Lower leg skin (tissue), 3 donors: Measurements from ENCODE around the gene CPSF4L.

ENCODE experiments used
- POLR2A ChIP-seq, 2 donors: fragments of 450-650 bp; IDR thresholded peaks; one replicate each; pipeline ENCODE4 v1.6.1; 2016 to 2017; ENCODE audit warnings: antibody characterized with exemption in 2 of 2, mild to moderate bottlenecking in 1 of 2, moderate library complexity in 1 of 2
- TF ChIP-seq, protein P1 (sequence below), 3 donors: fragments of 450-650 bp; IDR thresholded peaks; one replicate each; pipeline ENCODE4 v1.5.1; 2016; ENCODE audit warnings: antibody characterized with exemption in 3 of 3, mild to moderate bottlenecking in 3 of 3, moderate library complexity in 2 of 3

DNA sequence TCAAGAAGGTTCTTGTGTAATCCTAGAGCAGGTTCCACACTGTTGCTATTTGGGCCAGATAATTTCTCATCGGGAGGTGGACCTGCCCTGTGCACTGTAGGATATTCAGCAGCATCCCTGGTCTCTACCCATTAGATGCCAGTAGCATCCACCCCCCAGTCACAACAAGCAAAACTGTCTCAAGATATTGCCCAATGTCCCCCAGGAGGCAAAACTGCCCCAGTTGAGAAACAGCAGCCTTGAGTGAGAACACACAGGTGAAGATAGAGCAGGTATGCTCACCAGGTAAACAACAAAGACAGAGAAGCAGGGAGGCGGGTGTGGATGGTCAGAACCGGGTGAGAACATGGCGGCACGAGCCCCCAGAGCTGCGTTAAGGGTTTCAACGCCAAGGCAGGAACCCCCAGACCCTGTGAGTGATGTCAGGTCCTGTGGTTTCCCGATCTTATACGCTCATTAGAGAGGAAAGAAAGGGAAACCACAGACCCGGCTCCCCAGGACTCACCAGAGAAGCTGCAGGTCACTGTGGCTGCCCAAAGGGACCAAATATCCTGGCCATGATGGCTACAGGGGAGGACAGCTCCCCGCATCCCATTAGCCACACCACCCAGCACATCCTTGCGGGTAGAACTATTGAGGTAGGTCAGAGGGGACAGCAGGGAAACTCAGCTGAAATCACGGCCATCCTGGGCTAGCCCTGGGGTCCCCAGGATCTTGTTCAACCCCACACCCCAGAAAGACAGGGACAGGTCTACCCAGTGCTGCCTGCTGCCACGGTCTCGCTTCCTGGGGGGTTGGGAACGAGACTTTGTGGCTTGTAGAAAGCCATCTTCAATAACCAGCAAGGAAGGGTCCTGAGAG lies 28.9 kb upstream of the CPSF4L start:
- TF ChIP-seq, protein P1, sequence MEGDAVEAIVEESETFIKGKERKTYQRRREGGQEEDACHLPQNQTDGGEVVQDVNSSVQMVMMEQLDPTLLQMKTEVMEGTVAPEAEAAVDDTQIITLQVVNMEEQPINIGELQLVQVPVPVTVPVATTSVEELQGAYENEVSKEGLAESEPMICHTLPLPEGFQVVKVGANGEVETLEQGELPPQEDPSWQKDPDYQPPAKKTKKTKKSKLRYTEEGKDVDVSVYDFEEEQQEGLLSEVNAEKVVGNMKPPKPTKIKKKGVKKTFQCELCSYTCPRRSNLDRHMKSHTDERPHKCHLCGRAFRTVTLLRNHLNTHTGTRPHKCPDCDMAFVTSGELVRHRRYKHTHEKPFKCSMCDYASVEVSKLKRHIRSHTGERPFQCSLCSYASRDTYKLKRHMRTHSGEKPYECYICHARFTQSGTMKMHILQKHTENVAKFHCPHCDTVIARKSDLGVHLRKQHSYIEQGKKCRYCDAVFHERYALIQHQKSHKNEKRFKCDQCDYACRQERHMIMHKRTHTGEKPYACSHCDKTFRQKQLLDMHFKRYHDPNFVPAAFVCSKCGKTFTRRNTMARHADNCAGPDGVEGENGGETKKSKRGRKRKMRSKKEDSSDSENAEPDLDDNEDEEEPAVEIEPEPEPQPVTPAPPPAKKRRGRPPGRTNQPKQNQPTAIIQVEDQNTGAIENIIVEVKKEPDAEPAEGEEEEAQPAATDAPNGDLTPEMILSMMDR (IDR thresholded peaks at IDR 0.05), result no peak
- no peak for TF ChIP-seq POLR2A (IDR thresholded peaks at IDR 0.05)
